HUES6 (cell line): ENCODE results near the gene MCM10.
"Not testable (repeated sequence)": the region's sequence is repeated elsewhere in the genome, so short reads cannot be mapped to it uniquely, and the experiment has no call there.

ENCODE experiments used
- H3K27ac ChIP-seq: 2 replicates; pipeline ENCODE4 v1.7.0; 2013; ENCODE audit warnings: low read depth, mild to moderate bottlenecking, low read length, inconsistent platforms
- H3K27me3 ChIP-seq: 2 replicates; pipeline ENCODE4 v1.6.1; 2013; ENCODE audit warnings: low read length; ENCODE audit not compliant: control insufficient read depth, insufficient read depth
- H3K36me3 ChIP-seq: 2 replicates; pipeline ENCODE4 v1.6.1; 2013; ENCODE audit warnings: low read length; ENCODE audit not compliant: control insufficient read depth, insufficient read depth
- H3K4me1 ChIP-seq: 2 replicates; pipeline ENCODE4 v1.6.1; 2013; ENCODE audit warnings: low read length; ENCODE audit not compliant: control insufficient read depth, insufficient read depth
- H3K4me3 ChIP-seq: 2 replicates; pipeline ENCODE4 v1.5.1; 2013; ENCODE audit warnings: low read depth, low read length
- H3K9ac ChIP-seq: one replicate; pipeline ENCODE4 v1.6.1; 2013; ENCODE audit warnings: mild to moderate bottlenecking, low read length
- H3K9me3 ChIP-seq: 2 replicates; pipeline ENCODE4 v1.6.1; 2013; ENCODE audit warnings: low read depth, low read length; ENCODE audit not compliant: control insufficient read depth, insufficient read depth

MCM10 gene

GRCh38 chr10:13234172-13234571, 72.8 kb downstream of the MCM10 start, which contains the start of gene UCMA:
Gene UCMA (minus strand): TSS chr10:13234374. CDS start chr10:13234258, 116 bp downstream.
- H3K27me3 ChIP-seq, result no peaks in the 10 kb centered on the region
- H3K36me3 ChIP-seq, result no peaks in the 10 kb centered on the region
- no peak within 1 kb of the TSS for H3K27ac ChIP-seq
- no peak within 1 kb of the TSS; the same call in 1 of the 2 replicates for H3K4me3 ChIP-seq
- peaks cover 13% of the 10 kb centered on the region for H3K4me1 ChIP-seq
- no peaks in the 10 kb centered on the region for H3K9me3 ChIP-seq
- H3K9ac ChIP-seq, result no peak within 1 kb of the TSS

GRCh38 chr10:13234736-13235135, 73.4 kb downstream of the MCM10 start:
- H3K36me3 ChIP-seq, H3K9me3 ChIP-seq, H3K4me3 ChIP-seq, H3K27ac ChIP-seq, H3K27me3 ChIP-seq, H3K9ac ChIP-seq: not testable (repeated sequence)
- peaks cover 11% of the 10 kb centered on the region for H3K4me1 ChIP-seq

GRCh38 chr10:13236638-13237037, 75.3 kb downstream of the MCM10 start:
- Histone ChIP-seq H3K9me3 (no peaks in the 10 kb centered on the region), H3K9ac (no peak overlapping the region), H3K27ac (no peak overlapping the region)

GRCh38 chr10:13238271-13239077, 77.1 kb downstream of the MCM10 start:
- Histone ChIP-seq H3K9ac (no peak overlapping the region), H3K4me1 (peaks cover 11% of the 10 kb centered on the region), H3K27ac (no peak overlapping the region), H3K4me3 (no peak overlapping the region), H3K36me3 (no peaks in the 10 kb centered on the region), H3K27me3 (no peaks in the 10 kb centered on the region), H3K9me3 (no peaks in the 10 kb centered on the region)

More at GRCh38 chr10:13236638-13237037, 75.3 kb downstream of the MCM10 start:
- Histone ChIP-seq H3K27me3 (no peaks in the 10 kb centered on the region), H3K4me3 (no peak overlapping the region), H3K4me1 (peaks cover 11% of the 10 kb centered on the region), H3K36me3 (no peaks in the 10 kb centered on the region)

GRCh38 chr10:13239923-13240322, 78.6 kb downstream of the MCM10 start:
- H3K4me3 ChIP-seq, result no peak overlapping the region
- no peaks in the 10 kb centered on the region for H3K4me1 ChIP-seq
- H3K9ac ChIP-seq, result no peak overlapping the region
- no peaks in the 10 kb centered on the region for H3K9me3 ChIP-seq
- H3K36me3 ChIP-seq, result no peaks in the 10 kb centered on the region
- no peaks in the 10 kb centered on the region for H3K27me3 ChIP-seq
- H3K27ac ChIP-seq, result no peak overlapping the region

GRCh38 chr10:13241613-13242012, 80.3 kb downstream of the MCM10 start:
- no peak overlapping the region for H3K4me3 ChIP-seq
- no peaks in the 10 kb centered on the region for H3K36me3 ChIP-seq
- no peaks in the 10 kb centered on the region for H3K9me3 ChIP-seq
- no peaks in the 10 kb centered on the region for H3K4me1 ChIP-seq
- no peak overlapping the region for H3K9ac ChIP-seq
- H3K27ac ChIP-seq, result no peak overlapping the region
- no peaks in the 10 kb centered on the region for H3K27me3 ChIP-seq

- not testable (repeated sequence) for H3K36me3 ChIP-seq, H3K9me3 ChIP-seq, H3K9ac ChIP-seq, H3K4me1 ChIP-seq, H3K27me3 ChIP-seq, H3K27ac ChIP-seq, H3K4me3 ChIP-seq
Measured at GRCh38 chr10:13242260-13242659, 80.9 kb downstream of the MCM10 start.

- Histone ChIP-seq H3K9ac (no peak overlapping the region), H3K27ac (no peak overlapping the region), H3K4me1 (no peaks in the 10 kb centered on the region), H3K9me3 (no peaks in the 10 kb centered on the region), H3K27me3 (no peaks in the 10 kb centered on the region), H3K36me3 (no peaks in the 10 kb centered on the region), H3K4me3 (no peak overlapping the region)
Measured at GRCh38 chr10:13247246-13247645, 85.9 kb downstream of the MCM10 start.

GRCh38 chr10:13247784-13248183, 86.4 kb downstream of the MCM10 start:
- Histone ChIP-seq H3K4me3 (no peak overlapping the region), H3K27ac (no peak overlapping the region), H3K4me1 (no peaks in the 10 kb centered on the region), H3K9me3 (no peaks in the 10 kb centered on the region), H3K9ac (no peak overlapping the region), H3K27me3 (no peaks in the 10 kb centered on the region), H3K36me3 (no peaks in the 10 kb centered on the region)

GRCh38 chr10:13253726-13254125, 92.4 kb downstream of the MCM10 start:
- Histone ChIP-seq H3K27ac (no peak overlapping the region), H3K9me3 (no peaks in the 10 kb centered on the region), H3K9ac (no peak overlapping the region), H3K27me3 (no peaks in the 10 kb centered on the region), H3K4me3 (no peak overlapping the region), H3K36me3 (no peaks in the 10 kb centered on the region), H3K4me1 (no peaks in the 10 kb centered on the region)

- no peaks in the 10 kb centered on the region for H3K9me3 ChIP-seq
- H3K27me3 ChIP-seq, result no peaks in the 10 kb centered on the region
- H3K36me3 ChIP-seq, result no peaks in the 10 kb centered on the region
- H3K4me3 ChIP-seq, result no peak overlapping the region
- H3K4me1 ChIP-seq, result no peaks in the 10 kb centered on the region
- no peak overlapping the region for H3K9ac ChIP-seq
- no peak overlapping the region for H3K27ac ChIP-seq
Measured at GRCh38 chr10:13256627-13257026, 95.3 kb downstream of the MCM10 start.
